Keratinocyte (primary cell): ENCODE results near the gene CCDC102B. TPM values are rescaled to one million over a fixed set of nuclear protein-coding genes. Genes with fewer than 3 reads are reported as not detected.
"Not testable (repeated sequence)": the region's sequence is repeated elsewhere in the genome, so short reads cannot be mapped to it uniquely, and the experiment has no call there.

Experiments
- DNase-seq: peaks from one replicate; pipeline ENCODE4 v3.0.0-alpha.2; 2011; ENCODE audit warnings: low read depth, missing footprints, low spot score
- FAIRE-seq: peaks from 2 replicates; lab custom pipeline; 2011; peaks lifted over from hg19 to GRCh38; lab: Jason Lieb, UNC
- H2AFZ ChIP-seq: 2 replicates; pipeline ENCODE4 v1.6.0; 2012; ENCODE audit warnings: low read length, control low read depth, inconsistent platforms; ENCODE audit not compliant: control insufficient read depth
- H3K27ac ChIP-seq: 2 replicates; pipeline ENCODE4 v1.5.1; 2011; ENCODE audit warnings: low read length; ENCODE audit not compliant: control insufficient read depth, insufficient read depth
- H3K27me3 ChIP-seq: 3 replicates; pipeline ENCODE4 v1.6.0; 2011; ENCODE audit warnings: low read length; ENCODE audit not compliant: control insufficient read depth, insufficient read depth; ENCODE audit errors: extremely low read depth
- H3K36me3 ChIP-seq, 2 experiments: 2 replicates in 1 of 2; 3 replicates in 1 of 2; pipeline ENCODE4 v1.5.1; 2011; ENCODE audit warnings: low read length in 2 of 2, mild to moderate bottlenecking in 1 of 2; ENCODE audit not compliant: control insufficient read depth in 2 of 2, insufficient read depth in 2 of 2; ENCODE audit errors: extremely low read depth in 1 of 2
- H3K4me1 ChIP-seq: 3 replicates; pipeline ENCODE4 v1.5.1; 2011; ENCODE audit warnings: low read length; ENCODE audit not compliant: control insufficient read depth, insufficient read depth; ENCODE audit errors: extremely low read depth
- H3K4me2 ChIP-seq: 3 replicates; pipeline ENCODE4 v1.6.0; 2011; ENCODE audit warnings: low read depth, low read length; ENCODE audit not compliant: control insufficient read depth, insufficient read depth; ENCODE audit errors: extremely low read depth
- H3K4me3 ChIP-seq, 3 experiments: fragments of 200-600 bp in 1 of 3; sonication (generic) in 1 of 3; 2 replicates in 2 of 3; 3 replicates in 1 of 3; pipeline ENCODE4 v1.5.1; 2011 to 2016; ENCODE audit warnings: low read length in 3 of 3, mild to moderate bottlenecking in 3 of 3, control low read depth in 2 of 3, inconsistent platforms in 1 of 3, low read depth in 1 of 3, mixed read lengths in 1 of 3, mixed run types in 1 of 3, moderate library complexity in 1 of 3; ENCODE audit not compliant: control insufficient read depth in 2 of 3, insufficient read depth in 2 of 3; ENCODE audit errors: extremely low read depth in 1 of 3
- H3K79me2 ChIP-seq: 2 replicates; pipeline ENCODE4 v1.6.0; 2012; ENCODE audit warnings: low read length; ENCODE audit not compliant: control insufficient read depth, insufficient read depth
- H3K9ac ChIP-seq: 3 replicates; pipeline ENCODE4 v1.6.0; 2011; ENCODE audit warnings: low read length; ENCODE audit not compliant: control insufficient read depth, insufficient read depth; ENCODE audit errors: extremely low read depth
- H3K9me1 ChIP-seq: 3 replicates; pipeline ENCODE4 v1.6.0; 2011; ENCODE audit warnings: low read length; ENCODE audit not compliant: control insufficient read depth, insufficient read depth; ENCODE audit errors: extremely low read depth
- H3K9me3 ChIP-seq: 2 replicates; pipeline ENCODE4 v1.5.1; 2012; ENCODE audit warnings: low read depth, low read length; ENCODE audit not compliant: control insufficient read depth
- H4K20me1 ChIP-seq: 3 replicates; pipeline ENCODE4 v1.6.0; 2011; ENCODE audit warnings: low read length; ENCODE audit not compliant: control insufficient read depth, insufficient read depth; ENCODE audit errors: extremely low read depth
- CTCF ChIP-seq, 3 experiments: IDR thresholded peaks in 1 of 3; conservative IDR thresholded peaks in 1 of 3; optimal IDR thresholded peaks in 1 of 3; 2 replicates in 2 of 3; 3 replicates in 1 of 3; pipeline versions ENCODE3 to v1.5.1; 2011; ENCODE audit warnings: low read length in 3 of 3, mild to moderate bottlenecking in 3 of 3, moderate library complexity in 2 of 3, control low read depth in 1 of 3, inconsistent platforms in 1 of 3; ENCODE audit not compliant: insufficient read depth in 2 of 3; ENCODE audit errors: extremely low read depth in 1 of 3
- EZH2 ChIP-seq: IDR thresholded peaks from one replicate; pipeline ENCODE4 v1.6.1; 2012; ENCODE audit warnings: inconsistent platforms, mild to moderate bottlenecking, low read length, moderate library complexity
- dilution Hi-C: fragments of 300-500 bp; cut with MboI; formaldehyde crosslinking; loops from one replicate; pipeline ENCODE4 v1.7.0; 2020; ENCODE audit warnings: low sequenced_read_pairs; ENCODE audit not compliant: extremely low pct_ligation_motif_present
- polyA plus RNA-seq, 5 experiments: library from polyadenylated mRNA; depleted of rRNA in 3 of 5; stranded (reverse) in 3 of 5; stranded (forward) in 1 of 5; unstranded in 1 of 5; fragments of >200 nt; gene quantifications; 1 replicate in 1 of 5; 2 replicates in 3 of 5; 3 replicates in 1 of 5; pipeline versions ENCODE4 v1.2.1 to v1.2.3, GENCODE V29; 2011 to 2012; ENCODE audit warnings: missing spikeins in 2 of 5, low read depth in 1 of 5, low replicate concordance in 1 of 5

The CCDC102B gene
- polyA plus RNA-seq, 1 donor (not counting 4 experiments of a cell fraction or from before 2014, with no cell fraction given): 0.60 TPM

- no peak overlapping the region for H3K9ac ChIP-seq
- H3K4me1 ChIP-seq: no peaks in the 10 kb centered on the region
- H3K79me2 ChIP-seq: no peaks in the 10 kb centered on the region
- no peak overlapping the region for H3K27ac ChIP-seq
- H2AFZ ChIP-seq: no peak overlapping the region
- H3K4me2 ChIP-seq: no peak overlapping the region
- no peaks in the 10 kb centered on the region for H3K36me3 ChIP-seq
- no peaks in the 10 kb centered on the region for H3K27me3 ChIP-seq
- DNase-seq (no peak), FAIRE-seq (no peak)
- dilution Hi-C loops: no loop called here
- H3K9me3 ChIP-seq: no peaks in the 10 kb centered on the region
- no peaks in the 10 kb centered on the region for H3K9me1 ChIP-seq
- TF ChIP-seq CTCF (optimal IDR thresholded peaks at IDR 0.05 in 1 of 3, IDR thresholded peaks at IDR 0.05 in 1 of 3, conservative IDR thresholded peaks at IDR 0.05 in 1 of 3; ENCODE audit: extremely low read depth in 1 of 3, insufficient read depth in 2 of 3, low read length in 3 of 3) (no peak), EZH2 (no peak)
- no peak overlapping the region for H3K4me3 ChIP-seq
- no peaks in the 10 kb centered on the region for H4K20me1 ChIP-seq
Measured at GRCh38 chr18:69002233-69002632, 204.4 kb downstream of the CCDC102B start.

GRCh38 chr18:69006212-69006611 is 208.3 kb downstream of the CCDC102B start:
- H3K9ac ChIP-seq, H2AFZ ChIP-seq, H3K79me2 ChIP-seq, H3K9me1 ChIP-seq, H3K9me3 ChIP-seq, H3K4me2 ChIP-seq, H3K4me3 ChIP-seq, H3K4me1 ChIP-seq, H4K20me1 ChIP-seq, H3K27ac ChIP-seq, FAIRE-seq, dilution Hi-C loops, H3K36me3 ChIP-seq, DNase-seq, H3K27me3 ChIP-seq: not testable (repeated sequence)

- Histone ChIP-seq H4K20me1 (no peaks in the 10 kb centered on the region), H3K27me3 (no peaks in the 10 kb centered on the region), H3K79me2 (no peaks in the 10 kb centered on the region), H3K9ac (no peak overlapping the region), H2AFZ (no peak overlapping the region), H3K36me3 (no peaks in the 10 kb centered on the region), H3K4me1 (no peaks in the 10 kb centered on the region), H3K9me1 (no peaks in the 10 kb centered on the region), H3K27ac (no peak overlapping the region), H3K4me3 (no peak overlapping the region), H3K9me3 (no peaks in the 10 kb centered on the region), H3K4me2 (no peak overlapping the region)
- dilution Hi-C loops: no loop called here
- no peak for DNase-seq
- no peak for FAIRE-seq
- TF ChIP-seq EZH2: no peak
- no peak for TF ChIP-seq CTCF (optimal IDR thresholded peaks at IDR 0.05 in 1 of 3, IDR thresholded peaks at IDR 0.05 in 1 of 3, conservative IDR thresholded peaks at IDR 0.05 in 1 of 3; ENCODE audit: extremely low read depth in 1 of 3, insufficient read depth in 2 of 3, low read length in 3 of 3)
Measured at GRCh38 chr18:69008538-69008937, 210.7 kb downstream of the CCDC102B start.
